NCI-H1436 (cell line): ENCODE measurements around the gene ASXL1.

Experiments
- DNase-seq: peaks from one replicate; lab custom pipeline; 2025; lab: John Stamatoyannopoulos, UW

Gene ASXL1

DNA sequence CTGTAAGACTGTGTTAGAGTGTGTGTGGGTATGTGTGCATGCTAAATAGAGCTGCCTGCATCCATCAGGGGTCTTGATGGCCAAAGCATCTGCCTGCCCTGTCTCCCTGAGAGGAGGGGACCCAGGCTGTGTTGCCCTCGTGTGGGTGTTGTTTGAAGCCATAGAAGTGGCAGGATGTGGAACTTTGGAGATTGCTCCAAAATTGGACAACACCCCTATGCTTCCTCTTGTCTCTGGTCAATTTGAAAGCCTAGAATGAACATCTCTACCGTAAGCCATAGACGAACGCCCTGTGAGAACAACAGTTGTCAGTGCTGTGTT, 82.6 kb downstream of the ASXL1 start:
- DNase-seq: no peak

DNA sequence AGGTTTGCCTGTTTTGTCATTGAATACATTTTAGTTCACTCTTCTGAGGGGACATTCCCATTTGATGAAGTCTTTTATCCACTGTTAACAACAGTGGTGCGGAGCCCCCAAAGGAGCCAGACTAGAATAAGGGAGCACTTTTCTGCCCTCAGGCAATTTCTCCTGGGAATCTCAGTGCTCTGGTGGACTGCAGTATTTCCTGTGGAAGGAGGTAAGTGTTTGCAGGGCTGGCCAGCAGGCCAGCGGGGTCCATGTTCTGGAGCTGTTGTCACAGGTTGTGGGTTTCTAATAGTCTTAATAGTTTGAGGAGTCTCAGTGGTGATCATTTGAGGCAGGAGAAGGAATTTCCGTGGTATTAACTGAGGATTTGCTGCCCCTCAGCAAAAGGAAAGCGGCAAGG, 83.5 kb downstream of the ASXL1 start:
- no peak for DNase-seq

GRCh38 chr20:32442630-32443373, 84.7 kb downstream of the ASXL1 start:
- DNase-seq: no peak

DNA sequence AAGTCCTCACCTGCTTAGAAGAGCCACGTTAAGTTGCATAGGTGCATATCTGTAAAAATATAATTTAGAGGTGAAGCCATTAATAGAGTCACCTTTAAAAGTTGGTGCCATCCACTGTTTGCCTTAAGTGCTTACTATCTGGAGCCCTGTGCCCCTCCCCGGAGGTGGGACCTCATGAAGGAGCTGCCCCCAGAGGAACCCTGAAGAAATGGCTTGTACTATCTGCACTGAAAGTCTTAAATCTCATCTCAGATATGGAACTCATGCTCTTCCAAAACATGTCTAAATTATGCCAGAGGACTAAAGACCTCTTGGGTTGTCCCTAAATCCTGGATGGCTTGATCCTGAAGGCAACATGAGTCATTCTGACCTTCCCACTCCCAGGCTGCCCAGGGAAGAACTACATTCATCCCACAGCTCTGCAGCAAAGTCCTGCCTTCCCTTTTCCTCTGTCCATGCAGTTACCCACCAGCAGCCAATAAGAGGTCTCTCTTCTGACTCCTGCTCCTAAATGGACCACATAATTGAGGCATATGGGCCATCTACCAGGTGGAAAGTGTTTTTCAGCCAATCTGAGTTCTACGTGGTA, 85.3 kb downstream of the ASXL1 start:
- DNase-seq: no peak

DNA sequence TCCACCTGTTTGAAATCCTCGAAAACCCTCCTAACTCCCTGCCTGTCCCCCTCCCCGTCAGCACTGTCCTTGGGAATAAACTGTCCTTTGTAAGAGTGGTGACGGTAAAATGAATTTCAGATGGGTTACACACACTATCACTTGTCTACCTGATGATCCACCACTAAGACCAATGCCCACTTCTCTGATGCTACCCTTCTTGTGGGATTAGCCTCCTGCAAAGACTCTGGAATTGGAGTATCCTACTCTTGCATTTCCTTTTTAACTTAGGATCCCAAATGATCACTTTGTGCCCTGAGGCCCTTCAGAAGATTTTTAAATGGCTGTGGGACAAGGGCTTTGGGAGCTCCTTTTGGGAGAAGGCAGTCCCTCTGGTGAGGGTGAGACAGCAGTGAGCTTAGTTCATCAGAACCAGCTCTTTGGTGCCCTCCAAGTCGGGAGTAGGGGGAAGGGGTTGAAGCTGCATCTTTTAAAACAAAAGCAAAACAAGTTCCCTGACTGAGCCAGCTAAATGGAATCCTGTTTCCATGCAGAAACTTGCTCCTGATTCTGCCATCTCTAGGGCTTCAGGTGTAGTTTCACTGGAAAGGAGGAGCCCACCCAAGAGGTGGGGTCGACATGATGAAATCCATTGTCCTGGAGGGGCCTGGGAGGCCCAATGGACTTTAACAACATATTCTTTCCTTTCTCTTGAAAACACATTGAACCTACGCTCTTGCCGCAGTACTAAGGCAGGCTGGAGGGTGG, 86.5 kb downstream of the ASXL1 start:
- DNase-seq: no peak

- peak; percentile 35 for DNase-seq
Observed at GRCh38 chr20:32445539-32446273, 87.6 kb downstream of the ASXL1 start.

- no peak for DNase-seq
Observed at GRCh38 chr20:32446301-32447100, 88.4 kb downstream of the ASXL1 start.

- DNase-seq: no peak
Observed at GRCh38 chr20:32447136-32448027, 89.3 kb downstream of the ASXL1 start.

DNA sequence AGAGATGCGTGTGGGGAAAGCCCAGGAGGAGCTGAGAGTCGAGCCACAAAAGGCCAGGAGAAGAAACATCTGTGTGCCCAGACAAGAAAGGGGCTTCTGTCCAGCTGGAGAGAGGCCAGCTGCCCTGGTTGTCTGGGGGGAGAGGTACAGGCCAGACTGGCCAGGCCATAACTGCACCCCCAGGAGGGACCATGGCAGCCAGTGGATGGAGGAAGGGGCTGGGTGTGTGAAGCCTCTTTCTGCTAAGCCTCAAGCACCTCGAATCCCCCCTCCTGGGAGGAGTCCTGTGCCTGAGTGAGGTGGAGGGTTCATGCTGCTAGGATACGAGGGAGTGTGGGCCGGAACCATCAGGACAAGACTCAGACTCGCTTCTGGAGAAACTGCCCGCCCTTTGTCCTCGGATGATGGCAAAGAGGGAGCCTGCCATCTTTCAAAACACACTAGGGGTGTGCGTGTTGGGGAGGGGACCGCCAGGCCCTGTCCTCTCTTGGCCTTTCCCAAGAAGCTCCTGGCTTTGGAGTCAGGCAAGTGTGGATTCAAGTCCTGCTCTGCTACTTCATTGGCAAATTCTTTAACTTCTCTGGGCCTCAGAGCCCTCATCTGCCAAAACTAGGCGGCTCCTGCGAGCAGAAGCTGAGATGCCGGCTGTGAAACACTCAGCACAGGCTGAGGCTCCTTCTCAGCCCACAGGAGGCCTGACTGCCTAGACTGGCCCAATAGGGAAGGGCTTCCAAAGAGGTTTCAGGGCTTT, 90.3 kb downstream of the ASXL1 start:
- DNase-seq: no peak

GRCh38 chr20:32449057-32449889, 91.1 kb downstream of the ASXL1 start:
- DNase-seq: no peak

DNA sequence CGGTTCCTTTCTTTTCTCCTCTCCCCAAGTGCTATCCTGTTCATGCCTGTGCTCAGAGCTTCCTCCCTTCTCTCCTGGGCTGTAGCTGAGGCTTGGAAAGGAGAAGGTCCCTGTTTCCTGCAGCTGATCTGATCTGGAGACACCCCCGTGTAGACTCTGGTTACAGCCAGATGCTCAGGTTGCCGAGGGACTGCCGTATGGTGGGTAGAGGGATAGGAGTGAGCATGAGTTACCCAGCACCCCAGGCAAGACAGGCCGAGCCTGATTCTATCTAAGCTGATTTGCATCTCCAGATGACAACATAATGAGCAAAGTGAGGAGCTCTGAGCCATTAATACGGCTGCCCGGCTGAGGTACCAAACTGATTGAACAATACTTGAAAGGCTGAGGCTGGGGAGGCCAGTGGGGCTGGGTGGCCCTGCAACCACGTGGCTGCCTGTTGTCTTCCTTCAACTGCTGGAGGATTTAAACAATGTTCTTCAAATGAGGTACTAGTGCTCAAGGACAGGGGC, 91.8 kb downstream of the ASXL1 start:
- no peak for DNase-seq

DNA sequence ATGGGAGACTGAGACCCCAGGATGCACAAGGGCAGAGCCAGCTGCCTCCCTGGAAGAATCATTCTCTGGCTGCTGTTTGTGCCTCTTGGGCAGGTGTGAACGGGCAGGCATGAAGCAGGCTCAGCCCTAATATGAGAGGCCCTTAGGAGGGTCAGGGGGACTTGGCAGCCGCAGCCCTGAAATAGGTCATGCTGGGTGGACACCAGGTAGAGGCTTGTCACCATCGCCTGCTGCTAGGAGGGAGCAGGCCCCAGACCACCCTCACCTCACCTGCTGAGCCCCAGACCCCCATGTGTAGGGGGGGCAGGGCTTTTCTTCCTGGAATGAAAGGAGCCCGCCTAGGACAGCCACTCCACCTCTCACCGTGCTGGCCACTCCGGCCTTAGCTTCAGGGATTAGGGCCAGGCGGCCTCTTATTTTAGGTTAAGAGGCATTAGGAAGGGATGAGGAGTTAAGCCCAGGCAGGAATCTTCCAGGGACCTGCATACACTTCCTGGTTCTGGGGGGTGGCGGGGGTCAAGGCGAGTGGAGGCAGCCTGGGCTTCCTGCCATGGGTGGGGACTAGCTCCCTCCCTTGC, 92.4 kb downstream of the ASXL1 start:
- no peak for DNase-seq

DNA sequence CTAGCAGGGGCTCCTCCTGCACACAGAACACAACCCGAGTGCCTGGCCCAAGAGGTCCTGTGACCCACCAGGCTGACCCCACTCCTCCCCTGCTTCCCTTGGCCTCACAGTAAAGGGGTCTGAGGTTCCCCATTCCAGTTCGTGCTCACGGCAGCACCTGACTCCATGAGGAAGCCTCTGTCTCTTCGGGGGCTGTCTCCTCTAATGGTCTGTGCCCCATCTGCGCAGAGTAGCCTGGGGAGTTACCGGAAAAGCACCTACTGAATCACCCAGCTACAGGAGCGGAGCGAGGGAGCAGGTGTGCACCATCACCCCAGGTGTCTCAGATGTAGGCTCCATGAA, 93.2 kb downstream of the ASXL1 start:
- no peak for DNase-seq

GRCh38 chr20:32451682-32452461, 93.7 kb downstream of the ASXL1 start:
- DNase-seq: no peak

DNA sequence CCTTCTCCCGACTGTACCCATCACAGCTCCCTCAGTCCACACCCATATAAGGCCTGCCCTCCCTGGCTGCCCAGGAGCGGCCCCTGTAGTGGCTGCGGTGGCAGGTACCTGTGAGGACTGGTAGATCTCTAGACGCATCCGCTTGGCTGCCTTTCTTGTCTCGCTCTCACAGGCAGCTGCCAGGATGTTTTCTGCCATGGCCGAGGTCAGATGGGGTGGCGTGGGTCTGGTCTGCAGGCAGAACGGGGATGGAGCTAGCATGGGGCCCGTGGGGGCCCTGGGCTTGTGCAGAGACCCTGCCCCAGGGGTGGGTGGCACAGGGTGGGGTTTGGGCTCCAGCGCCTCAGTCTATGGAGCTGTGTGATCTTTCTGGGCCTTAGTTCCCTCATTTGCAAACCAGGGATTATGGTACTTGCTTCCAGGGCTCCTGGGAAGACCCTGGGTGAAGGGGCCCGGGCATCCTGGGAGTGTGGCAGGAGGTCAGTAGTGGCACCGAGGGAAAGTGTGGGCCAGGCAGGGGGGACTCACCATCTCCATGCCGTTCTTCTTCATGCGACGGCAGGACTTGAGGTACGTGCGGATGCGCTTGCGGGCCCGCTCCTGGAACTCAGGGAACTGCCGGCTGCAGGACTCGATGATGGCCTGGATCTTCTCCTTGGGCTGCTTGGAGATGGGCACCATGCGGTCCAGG, 94.8 kb downstream of the ASXL1 start:
- no peak for DNase-seq

DNA sequence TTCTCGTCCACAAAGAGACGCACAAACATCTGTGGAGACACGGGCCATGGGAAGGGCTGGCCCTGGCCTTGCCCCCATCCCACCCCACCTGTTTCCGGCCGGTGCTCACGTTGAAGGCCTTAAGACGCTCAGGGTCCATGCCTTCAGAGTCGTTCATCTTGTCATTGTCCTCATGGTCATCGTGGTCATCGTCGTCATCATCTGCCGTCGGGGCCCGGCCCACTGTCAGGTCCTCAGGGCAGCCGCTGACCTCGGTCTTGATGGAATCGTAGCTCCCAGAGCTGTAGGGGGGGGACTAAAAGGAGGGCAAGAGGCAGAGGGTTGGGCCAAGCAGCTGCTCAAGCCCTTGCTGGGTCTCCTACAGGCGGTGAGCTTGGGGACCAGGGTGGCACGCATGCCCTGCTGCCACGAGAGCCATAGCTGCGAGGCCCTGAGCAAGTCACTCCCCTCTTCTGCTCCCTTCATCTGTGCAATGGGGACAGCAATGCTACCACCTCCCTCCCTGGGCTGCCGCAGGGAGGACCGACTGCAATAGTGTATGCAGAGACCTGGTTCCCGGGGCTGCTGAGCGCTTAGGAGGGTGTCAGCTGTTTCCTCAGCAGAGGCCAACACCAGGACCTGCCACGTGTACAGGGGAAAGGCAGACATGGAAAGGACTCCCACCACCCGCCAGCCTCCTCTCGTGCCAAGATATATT, 95.5 kb downstream of the ASXL1 start:
- no peak for DNase-seq
